Nephron (organoid): ENCODE results near the gene TRIM44.
A peak's percentile ranks its signal among the peaks of the same experiment; 100 is the strongest.
"Not testable (repeated sequence)": the region's sequence is repeated elsewhere in the genome, so short reads cannot be mapped to it uniquely, and the experiment has no call there.

Experiments
- H3K27ac Mint-ChIP-seq, 3 experiments: 2 replicates each; pipeline ENCODE4 v1.8.0; 2020; ENCODE audit warnings: mixed read lengths in 3 of 3, mild to moderate bottlenecking in 2 of 3, moderate library complexity in 1 of 3
- H3K27me3 Mint-ChIP-seq: 2 replicates; pipeline ENCODE4 v1.8.0; 2021; ENCODE audit warnings: low read depth, mild to moderate bottlenecking, moderate library complexity, mixed read lengths
- H3K36me3 Mint-ChIP-seq: 2 replicates; pipeline ENCODE4 v1.8.0; 2020; ENCODE audit warnings: low read depth, mixed read lengths
- H3K4me1 Mint-ChIP-seq: 2 replicates; pipeline ENCODE4 v1.8.0; 2020; ENCODE audit warnings: mixed read lengths
- H3K4me3 Mint-ChIP-seq, 3 experiments: 2 replicates each; pipeline ENCODE4 v1.8.0; 2020; ENCODE audit warnings: mild to moderate bottlenecking in 3 of 3, mixed read lengths in 3 of 3, moderate library complexity in 2 of 3
- H3K9me3 Mint-ChIP-seq: 2 replicates; pipeline ENCODE4 v1.8.0; 2020; ENCODE audit warnings: mixed read lengths
- TF ChIP-seq, protein P1 (sequence below), 3 experiments: fragments of 200-600 bp; sonication (generic); IDR thresholded peaks; one replicate each; pipeline ENCODE4 v1.5.0; 2021; ENCODE audit warnings: antibody characterized with exemption in 3 of 3; ENCODE audit not compliant: unreplicated experiment in 3 of 3

Gene TRIM44

GRCh38 chr11:35825386-35825785 is 162.8 kb downstream of the TRIM44 start:
- no peaks in the 10 kb centered on the region for H3K36me3 Mint-ChIP-seq
- TF ChIP-seq, protein P1, sequence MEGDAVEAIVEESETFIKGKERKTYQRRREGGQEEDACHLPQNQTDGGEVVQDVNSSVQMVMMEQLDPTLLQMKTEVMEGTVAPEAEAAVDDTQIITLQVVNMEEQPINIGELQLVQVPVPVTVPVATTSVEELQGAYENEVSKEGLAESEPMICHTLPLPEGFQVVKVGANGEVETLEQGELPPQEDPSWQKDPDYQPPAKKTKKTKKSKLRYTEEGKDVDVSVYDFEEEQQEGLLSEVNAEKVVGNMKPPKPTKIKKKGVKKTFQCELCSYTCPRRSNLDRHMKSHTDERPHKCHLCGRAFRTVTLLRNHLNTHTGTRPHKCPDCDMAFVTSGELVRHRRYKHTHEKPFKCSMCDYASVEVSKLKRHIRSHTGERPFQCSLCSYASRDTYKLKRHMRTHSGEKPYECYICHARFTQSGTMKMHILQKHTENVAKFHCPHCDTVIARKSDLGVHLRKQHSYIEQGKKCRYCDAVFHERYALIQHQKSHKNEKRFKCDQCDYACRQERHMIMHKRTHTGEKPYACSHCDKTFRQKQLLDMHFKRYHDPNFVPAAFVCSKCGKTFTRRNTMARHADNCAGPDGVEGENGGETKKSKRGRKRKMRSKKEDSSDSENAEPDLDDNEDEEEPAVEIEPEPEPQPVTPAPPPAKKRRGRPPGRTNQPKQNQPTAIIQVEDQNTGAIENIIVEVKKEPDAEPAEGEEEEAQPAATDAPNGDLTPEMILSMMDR (IDR thresholded peaks at IDR 0.05; ENCODE audit: unreplicated experiment in 3 of 3), result no peak
- no peak overlapping the region for H3K4me3 Mint-ChIP-seq
- no peaks in the 10 kb centered on the region for H3K9me3 Mint-ChIP-seq
- H3K27ac Mint-ChIP-seq, result no peak overlapping the region
- peaks cover 16% of the 10 kb centered on the region for H3K4me1 Mint-ChIP-seq
- no peaks in the 10 kb centered on the region for H3K27me3 Mint-ChIP-seq

DNA sequence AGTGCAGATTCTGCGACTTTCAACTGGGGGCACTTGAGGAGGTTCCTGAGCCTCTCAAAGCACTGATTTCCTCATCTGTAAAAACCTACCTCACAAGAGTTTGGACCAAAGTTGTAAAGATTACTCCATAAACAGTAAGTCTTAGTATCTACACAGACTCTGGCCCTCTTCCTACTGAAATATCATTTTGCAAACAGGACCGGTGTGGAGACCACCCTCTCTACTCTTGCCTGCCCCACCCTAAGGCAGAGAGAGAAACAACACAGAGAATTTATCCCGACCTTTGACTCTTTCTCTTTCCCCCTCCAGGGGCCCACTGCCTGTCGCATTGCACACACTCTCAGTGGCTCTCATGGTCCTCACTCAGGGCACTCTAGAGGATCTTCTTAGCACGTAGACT is 163.4 kb downstream of the TRIM44 start:
- no peaks in the 10 kb centered on the region for H3K36me3 Mint-ChIP-seq
- H3K9me3 Mint-ChIP-seq, result no peaks in the 10 kb centered on the region
- H3K27me3 Mint-ChIP-seq, result no peaks in the 10 kb centered on the region
- TF ChIP-seq, protein P1 (IDR thresholded peaks at IDR 0.05; ENCODE audit: unreplicated experiment in 3 of 3), result no peak
- peak overlapping the region in 1 of 3 experiments; percentile 25 for H3K27ac Mint-ChIP-seq
- H3K4me1 Mint-ChIP-seq, result peaks cover 16% of the 10 kb centered on the region
- no peak overlapping the region for H3K4me3 Mint-ChIP-seq

- H3K36me3 Mint-ChIP-seq, result no peaks in the 10 kb centered on the region
- peaks cover 14% of the 10 kb centered on the region for H3K4me1 Mint-ChIP-seq
- no peaks in the 10 kb centered on the region for H3K27me3 Mint-ChIP-seq
- H3K4me3 Mint-ChIP-seq, result no peak overlapping the region
- H3K9me3 Mint-ChIP-seq, result no peaks in the 10 kb centered on the region
- H3K27ac Mint-ChIP-seq, result no peak overlapping the region
- TF ChIP-seq, protein P1 (IDR thresholded peaks at IDR 0.05; ENCODE audit: unreplicated experiment in 3 of 3), result no peak
Observed at GRCh38 chr11:35826949-35827348, 164.4 kb downstream of the TRIM44 start.

- no peak overlapping the region for H3K27ac Mint-ChIP-seq
- TF ChIP-seq, protein P1 (IDR thresholded peaks at IDR 0.05; ENCODE audit: unreplicated experiment in 3 of 3), result no peak
- no peaks in the 10 kb centered on the region for H3K4me1 Mint-ChIP-seq
Observed at GRCh38 chr11:35836205-35836604, 173.6 kb downstream of the TRIM44 start.

GRCh38 chr11:35838071-35838470 is 175.5 kb downstream of the TRIM44 start:
- H3K27ac Mint-ChIP-seq, result no peak overlapping the region

More at GRCh38 chr11:35836205-35836604, 173.6 kb downstream of the TRIM44 start:
- Mint-ChIP-seq H3K27me3 (no peaks in the 10 kb centered on the region), H3K36me3 (no peaks in the 10 kb centered on the region), H3K4me3 (no peak overlapping the region), H3K9me3 (peaks cover 7% of the 10 kb centered on the region)

GRCh38 chr11:35838697-35839367 is 176.3 kb downstream of the TRIM44 start:
- not testable (repeated sequence) for H3K4me3 Mint-ChIP-seq, H3K4me1 Mint-ChIP-seq, H3K27me3 Mint-ChIP-seq, H3K36me3 Mint-ChIP-seq, H3K27ac Mint-ChIP-seq, H3K9me3 Mint-ChIP-seq

More at GRCh38 chr11:35838071-35838470, 175.5 kb downstream of the TRIM44 start:
- Mint-ChIP-seq H3K27me3 (no peaks in the 10 kb centered on the region), H3K9me3 (peaks cover 7% of the 10 kb centered on the region), H3K4me1 (no peaks in the 10 kb centered on the region), H3K36me3 (no peaks in the 10 kb centered on the region), H3K4me3 (no peak overlapping the region)
- TF ChIP-seq, protein P1 (IDR thresholded peaks at IDR 0.05; ENCODE audit: unreplicated experiment in 3 of 3), result no peak
